Thyroid gland (tissue), 4 donors: ENCODE measurements around the gene CCL21. TPM values are rescaled to one million over a fixed set of nuclear protein-coding genes. Genes with fewer than 3 reads are reported as not detected.

Experiments used
- DNase-seq, 2 donors: peaks; one replicate each; pipeline ENCODE4 v3.0.0-alpha.2; 2019
- H3K27ac ChIP-seq, 3 donors: fragments of 200-600 bp; sonication (generic); 1 replicate in 2 of 3; 2 replicates in 1 of 3; pipeline ENCODE4 v1.5.1; 2016 to 2019; ENCODE audit warnings: mild to moderate bottlenecking in 1 of 3, moderate library complexity in 1 of 3
- H3K27me3 ChIP-seq: fragments of 200-600 bp; sonication (generic); one replicate; pipeline ENCODE4 v1.5.1; 2019
- H3K36me3 ChIP-seq, 2 donors: fragments of 200-600 bp; sonication (generic); one replicate each; pipeline ENCODE4 v1.5.1; 2016 to 2019
- H3K4me1 ChIP-seq, 2 donors: fragments of 200-600 bp; sonication (generic); one replicate each; pipeline ENCODE4 v1.5.1; 2017 to 2019
- H3K4me3 ChIP-seq, 3 donors: fragments of 200-600 bp; sonication (generic); replicated peaks in 1 of 3; 1 replicate in 2 of 3; 2 replicates in 1 of 3; pipeline ENCODE4 v1.5.1; 2016; ENCODE audit warnings: mild to moderate bottlenecking in 1 of 3
- H3K9me3 ChIP-seq: fragments of 200-600 bp; sonication (generic); one replicate; pipeline ENCODE4 v1.5.1; 2017
- CTCF ChIP-seq, 6 experiments: fragments of 200-600 bp in 3 of 6; fragments of 450-650 bp in 3 of 6; sonication (generic) in 3 of 6; IDR thresholded peaks; one replicate each; pipeline ENCODE4 v1.5.1; 2016 to 2019; ENCODE audit warnings: antibody characterized with exemption in 6 of 6, mild to moderate bottlenecking in 2 of 6, inconsistent platforms in 1 of 6, moderate library complexity in 1 of 6
- POLR2A ChIP-seq, 2 donors: fragments of 450-650 bp; IDR thresholded peaks; one replicate each; pipeline ENCODE4 v1.6.1; 2017; ENCODE audit warnings: antibody characterized with exemption in 2 of 2, mild to moderate bottlenecking in 2 of 2, moderate library complexity in 1 of 2
- WGBS, 2 donors: methylation state at CpG; one replicate each; pipeline ENCODE4 v1.1.5; 2017; 5-methylcytosine and 5-hydroxymethylcytosine counted together
- intact Hi-C: fragments of 100-400 bp; cut with DNase I; formaldehyde crosslinking; loops from one replicate; pipeline ENCODE4 v1.15.1; 2023
- total RNA-seq, 4 donors: library from RNA; depleted of rRNA; stranded (reverse); fragments of >200 nt; gene quantifications; one replicate each; pipeline ENCODE4 v1.2.3, GENCODE V29; 2016

Gene CCL21
- total RNA-seq, 4 donors from 2014 or later: 196 to 1,821 (median 617) TPM

GRCh38 chr9:34716711-34717110 is 6.8 kb upstream of the CCL21 start:
- no peaks in the 10 kb centered on the region for H3K27me3 ChIP-seq
- H3K4me3 ChIP-seq: no peak overlapping the region
- intact Hi-C loops: no loop called here
- no peak for DNase-seq
- no peak overlapping the region for H3K27ac ChIP-seq
- WGBS, 2 donors: 69 to 81% methylated on average over 4 of the region's 4 CpGs
- no peaks in the 10 kb centered on the region for H3K36me3 ChIP-seq
- TF ChIP-seq POLR2A (IDR thresholded peaks at IDR 0.05): no peak
- no peak for TF ChIP-seq CTCF (IDR thresholded peaks at IDR 0.05)
- no peaks in the 10 kb centered on the region for H3K9me3 ChIP-seq
- H3K4me1 ChIP-seq: peaks cover 13 to 19% of the 10 kb centered on the region in 2 donors

- 86 to 92% methylated on average over 7 of the region's 7 CpGs for WGBS, 2 donors
- DNase-seq: no peak
- intact Hi-C loops: no loop called here
- H3K27ac ChIP-seq: no peak overlapping the region
- no peak for TF ChIP-seq POLR2A (IDR thresholded peaks at IDR 0.05)
- no peaks in the 10 kb centered on the region for H3K36me3 ChIP-seq
- H3K9me3 ChIP-seq: no peaks in the 10 kb centered on the region
- H3K4me1 ChIP-seq: peaks cover 13 to 19% of the 10 kb centered on the region in 2 donors
- no peak overlapping the region for H3K4me3 ChIP-seq
- no peaks in the 10 kb centered on the region for H3K27me3 ChIP-seq
These were observed 5.8 kb upstream of the CCL21 start for GRCh38 chr9:34715639-34716215.

- no peak for DNase-seq
- intact Hi-C loops: no loop called here
- peaks cover 13 to 19% of the 10 kb centered on the region in 2 donors for H3K4me1 ChIP-seq
- H3K9me3 ChIP-seq: no peaks in the 10 kb centered on the region
- no peaks in the 10 kb centered on the region for H3K36me3 ChIP-seq
- TF ChIP-seq CTCF (IDR thresholded peaks at IDR 0.05) (no peak), POLR2A (IDR thresholded peaks at IDR 0.05) (no peak)
- no peak overlapping the region for H3K4me3 ChIP-seq
- no peaks in the 10 kb centered on the region for H3K27me3 ChIP-seq
- H3K27ac ChIP-seq: peak overlapping the region in 2 of 3 donors; percentile 14 to 49
These were observed 4.1 kb upstream of the CCL21 start for GRCh38 chr9:34714007-34714406.

GRCh38 chr9:34712140-34712539 is 2.2 kb upstream of the CCL21 start:
- Histone ChIP-seq H3K4me3 (no peak overlapping the region), H3K36me3 (no peaks in the 10 kb centered on the region), H3K27ac (no peak overlapping the region), H3K4me1 (peaks cover 9 to 14% of the 10 kb centered on the region in 2 donors), H3K9me3 (no peaks in the 10 kb centered on the region), H3K27me3 (no peaks in the 10 kb centered on the region)
- DNase-seq: no peak
- TF ChIP-seq CTCF (IDR thresholded peaks at IDR 0.05) (no peak), POLR2A (IDR thresholded peaks at IDR 0.05) (no peak)
- intact Hi-C loops: no loop called here
- WGBS, 2 donors: 66 to 81% methylated on average over 1 of the region's 1 CpG

- intact Hi-C loops: loop anchor here (10.0 kb wide), 1 partner anchor 75 kb away; the partner anchor contains the start of gene SIGMAR1
- WGBS, 2 donors: 94 to 98% methylated on average over 5 to 7 of the region's 9 CpGs
These were observed 549 bp downstream of the CCL21 start for GRCh38 chr9:34709196-34709978.

More at GRCh38 chr9:34709196-34709978, 549 bp downstream of the CCL21 start:
- Histone ChIP-seq H3K9me3 (no peaks in the 10 kb centered on the region), H3K36me3 (no peaks in the 10 kb centered on the region), H3K27ac (peak overlapping the region in 1 of 3 donors; percentile 38), H3K4me3 (no peak overlapping the region), H3K27me3 (no peaks in the 10 kb centered on the region), H3K4me1 (peaks cover under 1 to 12% of the 10 kb centered on the region in 2 donors)
- no peak for TF ChIP-seq POLR2A (IDR thresholded peaks at IDR 0.05)
- TF ChIP-seq CTCF (IDR thresholded peaks at IDR 0.05): no peak
- DNase-seq: no peak
